HepG2 (cell line): ENCODE measurements around the gene ACKR3.

Source experiments
- EP300 ChIP-seq, 3 experiments: sonication (generic) in 1 of 3; formaldehyde crosslinking in 1 of 3; IDR thresholded peaks; 2 replicates each; pipeline versions ENCODE4 v1.5.1 to v1.6.1; 2011 to 2020; ENCODE audit warnings: low read depth in 2 of 3, low read length in 2 of 3, borderline replicate concordance in 1 of 3, improper control_type of control experiment in 1 of 3, mild to moderate bottlenecking in 1 of 3, missing genetic modification reagents in 1 of 3, moderate library complexity in 1 of 3
- TF ChIP-seq, protein P1 (sequence below): sonication (generic); formaldehyde crosslinking; IDR thresholded peaks from 2 replicates; pipeline ENCODE4 v1.5.0; 2020; ENCODE audit warnings: mild to moderate bottlenecking, missing genetic modification reagents, moderate library complexity

DNA sequence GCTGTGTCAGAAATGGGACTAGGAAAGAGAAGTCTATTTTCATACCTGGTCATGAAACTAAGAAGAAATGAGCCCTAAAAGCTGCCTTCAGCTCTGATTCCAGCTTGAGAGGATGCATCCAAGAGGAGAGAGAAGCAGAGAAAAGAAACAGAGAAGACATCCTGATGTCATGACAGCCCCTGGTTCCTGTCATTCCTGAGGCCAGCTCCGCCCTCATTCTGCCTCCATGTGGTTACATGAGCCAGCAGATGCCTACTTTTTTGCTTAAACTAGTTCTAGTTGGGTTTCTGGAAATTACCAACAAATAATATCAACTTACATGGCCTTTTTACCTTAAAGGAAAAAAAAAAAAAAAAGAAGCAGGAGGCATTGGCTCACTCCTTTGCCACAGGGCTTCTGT, 14.1 kb upstream of the ACKR3 start:
- TF ChIP-seq, protein P1, sequence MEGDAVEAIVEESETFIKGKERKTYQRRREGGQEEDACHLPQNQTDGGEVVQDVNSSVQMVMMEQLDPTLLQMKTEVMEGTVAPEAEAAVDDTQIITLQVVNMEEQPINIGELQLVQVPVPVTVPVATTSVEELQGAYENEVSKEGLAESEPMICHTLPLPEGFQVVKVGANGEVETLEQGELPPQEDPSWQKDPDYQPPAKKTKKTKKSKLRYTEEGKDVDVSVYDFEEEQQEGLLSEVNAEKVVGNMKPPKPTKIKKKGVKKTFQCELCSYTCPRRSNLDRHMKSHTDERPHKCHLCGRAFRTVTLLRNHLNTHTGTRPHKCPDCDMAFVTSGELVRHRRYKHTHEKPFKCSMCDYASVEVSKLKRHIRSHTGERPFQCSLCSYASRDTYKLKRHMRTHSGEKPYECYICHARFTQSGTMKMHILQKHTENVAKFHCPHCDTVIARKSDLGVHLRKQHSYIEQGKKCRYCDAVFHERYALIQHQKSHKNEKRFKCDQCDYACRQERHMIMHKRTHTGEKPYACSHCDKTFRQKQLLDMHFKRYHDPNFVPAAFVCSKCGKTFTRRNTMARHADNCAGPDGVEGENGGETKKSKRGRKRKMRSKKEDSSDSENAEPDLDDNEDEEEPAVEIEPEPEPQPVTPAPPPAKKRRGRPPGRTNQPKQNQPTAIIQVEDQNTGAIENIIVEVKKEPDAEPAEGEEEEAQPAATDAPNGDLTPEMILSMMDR (CRISPR knock-in tag), result no peak
- no peak for TF ChIP-seq EP300 (IDR thresholded peaks at IDR 0.05; ENCODE audit: low read depth in 2 of 2, low read length in 2 of 2)
- TF ChIP-seq EP300 (CRISPR knock-in tag; IDR thresholded peaks at IDR 0.05; ENCODE audit: borderline replicate concordance), result no peak
